8988T (cell line): ENCODE results near the gene HCFC1.

ENCODE experiments used
- DNase-seq: peaks from one replicate; pipeline ENCODE4 v3.0.0; 2011

The HCFC1 gene

DNA sequence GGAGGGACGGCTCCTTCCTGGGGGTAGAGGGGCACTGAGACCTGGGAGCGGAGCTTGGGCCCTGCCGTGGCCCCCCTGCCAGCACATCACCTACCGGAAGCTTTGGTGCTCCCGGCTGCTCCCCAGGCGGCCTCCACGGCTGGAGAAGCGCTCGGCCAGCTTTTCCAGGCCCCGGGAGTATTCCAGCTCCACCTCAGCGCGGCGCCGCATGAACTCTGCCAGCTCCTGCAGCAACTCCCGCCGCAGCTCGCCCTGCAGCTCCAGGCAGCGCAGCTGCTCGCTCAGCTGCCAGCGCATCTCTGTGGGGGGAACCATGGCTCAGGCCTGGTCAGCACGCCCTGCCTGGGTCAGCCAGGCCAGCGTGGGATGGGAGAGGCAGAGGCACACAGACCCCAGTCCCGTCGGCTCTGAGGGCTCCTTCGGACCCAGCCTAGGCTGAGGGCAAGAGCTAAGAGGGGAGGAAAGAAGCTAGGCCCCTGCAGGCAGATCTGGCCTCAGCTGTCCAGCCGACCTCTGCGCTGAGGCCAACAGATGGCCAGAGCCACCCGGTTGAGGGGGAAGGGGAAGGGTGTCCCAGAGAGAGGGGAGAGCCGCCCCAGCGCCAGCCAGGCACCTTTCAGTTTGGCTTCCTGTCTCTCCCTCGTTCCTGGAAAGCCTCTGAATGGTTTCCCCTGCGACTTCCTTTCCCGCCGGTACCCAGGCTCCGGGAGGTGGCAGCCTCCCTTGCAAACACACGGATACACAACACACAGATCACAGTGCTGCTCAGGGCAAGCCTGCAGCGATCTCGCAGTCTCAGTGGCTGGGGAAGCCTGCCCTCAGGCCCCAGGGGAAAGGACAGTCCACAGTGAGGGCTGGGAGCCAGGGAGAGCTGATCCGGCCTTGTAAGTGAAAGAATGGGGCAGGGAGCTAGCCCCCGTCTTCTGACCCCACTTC is 49.8 kb downstream of the HCFC1 start:
- no peak for DNase-seq

DNA sequence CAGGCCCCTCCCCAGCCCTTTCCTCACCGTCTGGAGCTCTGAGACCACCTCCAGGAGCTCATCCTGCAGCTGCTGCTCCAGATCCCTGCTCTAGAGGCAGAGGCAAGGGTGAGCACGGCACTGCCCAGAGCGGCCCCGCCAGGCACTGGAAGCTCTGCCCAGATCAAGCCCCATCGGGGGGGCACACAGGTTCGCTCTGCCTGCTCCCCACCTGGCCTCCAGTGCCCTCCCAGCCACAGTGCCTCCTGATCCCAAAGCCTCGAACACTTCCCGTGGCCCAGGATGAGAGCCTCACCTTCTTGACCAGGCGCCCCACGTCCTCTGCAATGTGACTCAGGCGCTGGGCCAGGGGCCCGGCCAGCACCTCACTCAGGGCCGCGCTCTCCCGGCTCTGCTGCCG is 50.5 kb downstream of the HCFC1 start:
- no peak for DNase-seq

DNA sequence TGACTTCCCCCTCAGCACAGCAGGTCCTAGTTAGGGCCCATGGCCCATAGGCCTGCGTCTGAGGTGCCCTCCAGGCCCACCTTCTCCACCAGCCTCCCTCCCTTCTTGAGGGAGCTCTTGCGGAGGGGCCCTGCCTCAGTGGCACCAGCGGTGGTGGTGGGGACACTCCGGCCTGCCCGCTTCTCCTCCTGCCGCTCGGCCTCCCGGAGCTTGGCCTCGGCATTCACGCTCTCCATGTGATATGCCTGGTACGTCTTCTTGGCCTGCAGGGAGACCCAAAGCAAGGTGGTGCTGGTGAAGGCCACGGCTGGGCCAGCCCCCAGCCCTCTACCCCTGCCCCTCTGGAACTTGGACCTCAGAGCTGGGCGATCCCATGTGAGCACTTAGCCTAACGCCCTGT is 51.1 kb downstream of the HCFC1 start:
- DNase-seq, result no peak

DNA sequence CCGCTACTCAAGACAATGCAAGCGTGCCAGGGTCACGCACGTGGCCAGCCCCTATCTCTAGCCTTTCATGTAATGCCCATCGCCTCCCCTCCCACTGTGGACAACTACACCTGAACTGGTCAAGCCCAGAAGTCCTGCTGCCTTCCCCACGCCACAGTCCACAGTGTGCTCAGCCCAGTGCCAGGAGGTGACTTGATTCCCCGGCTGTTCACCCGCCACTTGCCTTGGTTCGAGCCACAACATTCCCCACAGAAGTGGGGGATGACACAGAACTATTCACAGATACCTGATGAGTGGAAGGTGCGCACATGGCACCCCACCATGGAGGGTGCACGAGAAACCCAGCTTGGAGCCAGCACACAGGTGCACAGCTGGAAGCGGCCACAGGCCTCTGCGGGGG is 52.3 kb downstream of the HCFC1 start:
- no peak for DNase-seq

DNA sequence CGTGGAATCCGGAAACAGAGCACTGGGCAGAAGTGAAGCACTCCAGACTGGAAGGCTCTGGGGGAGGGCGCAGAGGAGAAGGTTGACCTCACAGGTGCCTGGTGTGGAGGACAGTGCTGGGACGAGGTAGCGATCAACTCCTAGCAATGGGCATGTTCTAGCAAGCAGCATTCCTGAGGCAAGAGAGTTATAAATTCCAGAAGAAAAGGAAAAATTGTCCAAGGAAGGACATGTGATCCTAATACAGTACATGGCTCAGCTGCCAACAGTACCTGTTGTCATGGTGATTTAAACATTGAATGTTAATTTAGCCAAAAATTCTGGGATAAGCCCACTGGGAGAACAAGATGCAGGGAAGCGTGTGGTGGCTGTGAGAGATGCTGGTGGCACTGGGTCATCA is 53.7 kb downstream of the HCFC1 start:
- no peak for DNase-seq

DNA sequence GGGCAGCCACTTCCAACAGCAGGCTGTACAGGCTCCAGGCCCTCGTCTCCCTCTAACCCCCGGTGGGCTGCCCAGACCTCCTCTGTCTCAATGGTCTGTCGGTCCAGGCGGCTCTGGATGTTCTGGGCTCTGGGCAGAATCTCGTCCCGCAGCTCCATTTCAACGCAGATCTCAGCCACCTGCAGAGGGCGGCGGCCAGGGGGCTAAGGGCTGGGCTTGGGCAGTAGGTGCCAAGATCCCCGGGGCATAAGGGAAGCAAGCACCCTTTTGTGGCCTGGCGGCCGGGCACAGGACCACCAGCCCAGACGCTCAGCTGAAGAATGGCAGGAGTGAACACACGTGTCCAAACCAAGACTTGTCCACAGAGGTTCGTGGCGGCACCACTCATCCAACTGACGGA is 57.9 kb downstream of the HCFC1 start:
- no peak for DNase-seq

DNA sequence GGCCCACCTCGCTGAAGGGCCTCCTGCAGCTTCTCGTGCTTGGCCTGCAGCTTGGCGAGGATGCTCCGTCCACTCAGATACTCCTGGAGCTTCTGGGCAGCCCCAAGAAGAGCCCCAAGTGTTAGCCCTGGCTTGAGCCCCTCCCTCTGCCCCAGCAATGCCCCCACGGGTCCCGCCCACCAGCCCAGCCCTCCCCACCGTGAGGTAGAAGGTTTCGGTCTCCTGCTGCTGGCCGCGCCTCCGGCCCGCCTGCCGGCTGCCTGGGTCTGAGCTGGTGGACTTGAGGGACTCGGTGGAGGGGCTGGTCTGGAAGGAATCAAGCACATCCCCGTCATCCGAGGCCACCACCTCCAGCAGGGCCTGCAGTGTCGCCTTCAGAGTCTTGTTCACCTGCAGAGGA is 58.4 kb downstream of the HCFC1 start:
- DNase-seq, result no peak

DNA sequence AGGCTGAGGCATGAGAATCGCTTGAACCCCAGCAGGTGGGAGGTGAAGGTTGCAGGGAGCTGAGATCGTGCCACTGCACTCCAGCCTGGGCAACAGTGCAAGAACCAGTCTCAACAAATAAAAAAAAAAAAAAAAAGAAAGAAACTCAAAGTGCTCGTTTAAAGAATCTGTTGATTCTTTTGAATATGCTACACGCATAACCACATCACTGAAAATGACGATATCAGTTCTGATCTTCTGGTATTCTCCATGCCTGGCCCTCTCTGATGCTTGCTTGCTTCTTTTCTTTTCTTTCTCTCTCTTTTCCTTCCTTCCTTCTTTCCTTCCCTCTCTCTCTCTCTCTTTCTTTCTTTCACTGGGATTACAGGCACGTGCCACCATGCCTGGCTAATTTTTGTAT is 59.8 kb downstream of the HCFC1 start:
- no peak for DNase-seq

DNA sequence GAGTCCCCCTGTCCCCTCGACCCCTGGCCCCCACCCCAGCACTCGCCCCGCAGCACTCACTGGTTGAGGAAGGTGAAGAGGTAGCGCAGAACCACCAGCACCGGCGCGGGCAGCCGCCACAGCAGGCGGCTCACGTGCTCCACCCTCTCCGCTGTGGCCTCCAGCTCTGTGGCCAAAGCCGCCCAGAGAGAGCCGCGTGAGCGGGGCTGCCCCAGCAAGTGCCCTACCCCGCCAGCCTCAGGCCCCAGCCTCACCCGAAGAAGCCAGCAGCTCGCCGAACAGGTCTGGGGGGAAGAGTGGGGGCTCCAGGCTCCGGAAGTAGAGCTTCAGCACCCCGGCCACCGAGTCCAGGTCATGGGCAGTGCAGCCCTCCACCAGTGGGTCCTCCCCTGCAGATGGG is 61.2 kb downstream of the HCFC1 start:
- DNase-seq, result no peak

DNA sequence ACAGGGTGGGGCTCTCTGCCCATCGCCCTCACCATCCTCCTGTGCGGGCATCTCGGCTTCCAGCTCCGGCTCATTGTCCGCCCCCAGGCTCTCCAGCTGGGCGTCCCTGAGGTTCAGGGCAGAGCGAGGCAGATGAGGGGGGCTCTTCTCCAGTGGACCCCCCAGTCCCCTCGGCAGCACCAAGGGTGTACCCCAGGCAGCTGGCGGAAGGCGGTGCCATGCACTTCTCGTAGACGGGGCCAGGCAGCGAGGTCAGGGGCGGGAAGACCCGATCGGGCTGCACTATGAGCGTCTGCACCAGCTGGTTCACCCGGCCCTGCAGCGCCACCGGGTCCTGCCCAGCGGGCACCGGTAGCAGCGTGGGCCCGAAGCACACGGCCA is 61.6 kb downstream of the HCFC1 start:
- no peak for DNase-seq

DNA sequence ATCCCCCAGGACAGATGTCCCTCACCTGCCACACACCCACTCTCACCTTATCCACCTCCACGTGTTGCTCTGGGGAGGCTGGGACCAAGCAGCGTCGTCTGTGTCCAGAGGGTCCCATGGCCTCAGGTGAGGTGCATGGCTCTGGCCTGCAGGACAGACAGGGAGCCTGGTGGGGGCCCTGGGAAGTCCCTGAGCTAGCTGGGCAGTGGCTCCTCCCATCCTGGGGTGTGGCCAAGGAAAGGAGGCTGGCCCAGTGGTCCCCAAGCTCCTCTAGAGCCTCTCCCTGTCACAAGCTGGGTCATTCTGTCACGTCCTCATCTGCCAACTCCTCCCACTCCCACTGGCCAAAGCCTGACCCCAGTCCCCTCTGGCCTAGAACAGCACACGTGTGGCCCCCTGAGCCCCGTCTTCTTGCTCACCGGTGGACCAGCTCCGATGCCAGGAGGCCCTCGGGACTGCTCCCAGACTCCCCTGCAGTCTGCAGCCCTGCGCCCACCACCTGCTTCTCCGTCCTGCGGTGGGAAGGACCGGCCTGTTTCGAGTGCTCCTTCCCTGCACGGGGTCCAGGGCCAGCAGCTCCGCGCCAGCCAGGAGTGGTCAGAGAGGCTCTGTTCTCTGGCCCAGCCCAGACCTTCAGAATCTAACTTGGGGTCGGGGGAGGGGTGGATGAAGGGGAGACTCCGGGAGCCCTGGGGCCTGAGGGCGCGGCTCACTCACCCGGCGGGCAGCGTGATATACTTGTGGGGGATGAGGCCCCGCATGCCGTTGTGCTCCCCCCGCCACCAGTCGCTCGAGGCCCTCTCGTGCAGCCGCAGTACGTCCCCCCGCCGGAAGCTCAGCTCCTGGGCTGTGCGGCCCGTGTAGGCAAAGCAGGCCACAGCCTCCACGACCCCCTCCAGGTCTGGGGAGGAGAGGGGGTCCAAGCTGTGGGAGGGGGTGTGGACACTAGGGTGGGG is 62.3 kb downstream of the HCFC1 start:
- no peak for DNase-seq

DNA sequence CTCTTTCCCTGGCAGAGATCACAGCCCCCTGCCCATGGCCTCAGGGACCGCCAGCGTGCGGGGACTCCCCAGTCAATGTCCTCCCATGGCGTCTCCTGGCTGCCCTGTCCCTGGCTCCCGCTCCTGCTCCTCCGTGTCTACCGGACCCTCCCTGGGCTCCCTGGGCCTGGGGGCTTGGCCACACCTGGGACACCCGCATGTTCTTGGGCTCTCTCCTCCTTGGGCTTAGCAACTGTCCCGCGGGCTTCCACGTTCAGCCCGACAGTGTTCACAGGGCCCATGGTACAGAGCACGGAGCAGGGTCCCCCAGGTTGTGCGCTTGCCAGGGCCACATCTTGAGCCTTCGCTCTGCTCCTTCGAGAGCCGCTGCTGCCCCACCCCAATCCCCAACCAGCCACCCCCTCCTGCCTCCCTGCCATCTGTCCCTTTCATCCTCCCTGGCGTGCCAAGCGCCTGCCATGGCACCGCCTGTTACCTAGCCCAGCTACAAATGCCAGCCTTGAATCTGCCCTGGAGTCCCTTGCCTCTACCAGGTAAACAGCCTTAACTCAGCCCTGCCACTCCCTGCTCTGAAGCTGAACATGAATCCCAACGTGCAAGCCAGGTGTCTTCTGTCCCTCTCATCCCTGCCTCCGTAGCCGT is 63.3 kb downstream of the HCFC1 start:
- DNase-seq, result no peak

DNA sequence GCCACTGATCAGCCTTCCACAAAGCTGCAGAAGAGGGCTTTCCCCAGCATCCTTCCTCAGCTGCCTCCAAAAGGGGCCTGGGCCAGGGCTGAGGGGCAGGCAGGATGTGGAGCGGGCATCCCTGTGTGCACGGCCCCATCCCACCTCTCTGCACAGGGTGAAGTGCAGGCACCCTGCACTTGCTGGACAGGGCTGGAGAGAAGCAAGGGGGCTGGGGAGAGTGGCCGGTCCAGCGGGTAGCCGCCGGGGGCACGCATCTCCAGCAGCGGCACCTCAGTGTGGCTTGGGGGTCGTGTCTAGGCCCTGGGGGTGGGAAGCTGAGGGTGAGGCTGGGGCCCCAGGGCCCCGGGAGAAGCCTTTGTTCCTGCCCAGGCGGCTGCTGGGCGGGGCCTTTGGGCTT is 64.2 kb downstream of the HCFC1 start:
- no peak for DNase-seq

DNA sequence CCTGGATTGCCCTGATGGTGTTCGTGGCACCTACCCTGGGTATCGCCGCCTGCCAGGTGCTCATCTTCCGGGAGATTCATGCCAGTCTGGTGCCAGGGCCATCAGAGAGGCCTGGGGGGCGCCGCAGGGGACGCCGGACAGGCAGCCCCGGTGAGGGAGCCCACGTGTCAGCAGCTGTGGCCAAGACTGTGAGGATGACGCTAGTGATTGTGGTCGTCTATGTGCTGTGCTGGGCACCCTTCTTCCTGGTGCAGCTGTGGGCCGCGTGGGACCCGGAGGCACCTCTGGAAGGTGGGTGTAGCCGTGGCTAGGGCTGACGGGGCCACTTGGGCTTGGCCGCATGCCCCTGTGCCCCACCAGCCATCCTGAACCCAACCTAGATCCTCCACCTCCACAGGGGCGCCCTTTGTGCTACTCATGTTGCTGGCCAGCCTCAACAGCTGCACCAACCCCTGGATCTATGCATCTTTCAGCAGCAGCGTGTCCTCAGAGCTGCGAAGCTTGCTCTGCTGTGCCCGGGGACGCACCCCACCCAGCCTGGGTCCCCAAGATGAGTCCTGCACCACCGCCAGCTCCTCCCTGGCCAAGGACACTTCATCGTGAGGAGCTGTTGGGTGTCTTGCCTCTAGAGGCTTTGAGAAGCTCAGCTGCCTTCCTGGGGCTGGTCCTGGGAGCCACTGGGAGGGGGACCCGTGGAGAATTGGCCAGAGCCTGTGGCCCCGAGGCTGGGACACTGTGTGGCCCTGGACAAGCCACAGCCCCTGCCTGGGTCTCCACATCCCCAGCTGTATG is 65.3 kb downstream of the HCFC1 start:
- DNase-seq, result no peak

DNA sequence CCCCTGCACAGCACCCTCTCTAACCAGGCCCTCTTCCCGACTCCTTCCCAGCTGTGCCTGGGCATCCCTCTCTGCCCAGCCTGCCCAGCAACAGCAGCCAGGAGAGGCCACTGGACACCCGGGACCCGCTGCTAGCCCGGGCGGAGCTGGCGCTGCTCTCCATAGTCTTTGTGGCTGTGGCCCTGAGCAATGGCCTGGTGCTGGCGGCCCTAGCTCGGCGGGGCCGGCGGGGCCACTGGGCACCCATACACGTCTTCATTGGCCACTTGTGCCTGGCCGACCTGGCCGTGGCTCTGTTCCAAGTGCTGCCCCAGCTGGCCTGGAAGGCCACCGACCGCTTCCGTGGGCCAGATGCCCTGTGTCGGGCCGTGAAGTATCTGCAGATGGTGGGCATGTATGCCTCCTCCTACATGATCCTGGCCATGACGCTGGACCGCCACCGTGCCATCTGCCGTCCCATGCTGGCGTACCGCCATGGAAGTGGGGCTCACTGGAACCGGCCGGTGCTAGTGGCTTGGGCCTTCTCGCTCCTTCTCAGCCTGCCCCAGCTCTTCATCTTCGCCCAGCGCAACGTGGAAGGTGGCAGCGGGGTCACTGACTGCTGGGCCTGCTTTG is 66.0 kb downstream of the HCFC1 start:
- DNase-seq, result no peak

DNA sequence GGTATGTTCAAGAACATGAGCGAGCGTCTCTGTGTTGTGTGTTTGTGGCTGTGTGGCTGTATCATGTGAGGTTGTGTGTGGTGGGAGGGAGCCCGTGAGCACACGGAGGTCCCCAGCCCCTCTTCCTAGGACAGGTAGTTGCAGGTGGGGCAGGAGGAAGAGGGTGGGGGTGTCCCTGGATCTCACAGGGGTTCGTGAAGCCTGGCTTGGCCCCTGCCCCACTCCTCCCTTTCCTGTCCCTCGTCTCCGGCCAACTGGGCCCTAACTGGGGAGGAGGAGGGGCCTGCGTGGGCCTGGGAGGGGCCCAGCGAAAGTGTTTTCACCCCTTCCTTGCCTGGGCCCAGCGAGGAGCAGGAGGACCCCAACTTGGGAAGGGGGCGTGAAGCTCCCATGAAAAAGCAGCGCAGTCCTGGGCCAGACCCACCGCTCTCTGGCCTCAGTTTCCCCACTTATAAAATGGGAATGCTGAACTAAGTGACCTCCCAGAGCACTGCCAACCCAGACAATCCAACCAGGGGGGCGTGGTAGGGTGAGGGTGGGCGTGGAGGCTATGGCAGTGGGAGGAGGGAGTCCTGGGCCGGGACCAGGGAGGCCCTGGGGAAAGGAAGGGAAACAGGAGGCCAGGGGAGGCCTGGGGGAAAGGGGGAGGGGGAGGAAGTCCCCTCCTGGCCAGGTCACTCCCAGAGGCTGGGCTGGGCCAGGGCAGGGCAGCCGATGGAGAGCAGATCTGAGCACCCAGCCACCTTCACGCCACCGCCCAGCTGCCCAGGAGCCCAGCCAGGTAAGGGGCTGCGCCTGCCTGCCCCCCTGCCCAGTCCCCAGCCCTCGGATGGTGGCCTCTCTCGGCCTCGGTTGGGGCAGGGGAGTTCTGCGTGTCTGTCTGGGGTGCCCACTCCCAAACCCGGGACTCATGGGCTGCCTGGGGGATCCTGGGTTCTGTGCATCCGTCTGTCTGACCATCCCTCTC is 67.3 kb downstream of the HCFC1 start, which contains the start of gene AVPR2:
TSS of gene AVPR2 (plus strand) at position 683 of the 967 bp plus-strand sequence. CDS start 473 bp downstream, outside the sequence.
- no peak for DNase-seq

DNA sequence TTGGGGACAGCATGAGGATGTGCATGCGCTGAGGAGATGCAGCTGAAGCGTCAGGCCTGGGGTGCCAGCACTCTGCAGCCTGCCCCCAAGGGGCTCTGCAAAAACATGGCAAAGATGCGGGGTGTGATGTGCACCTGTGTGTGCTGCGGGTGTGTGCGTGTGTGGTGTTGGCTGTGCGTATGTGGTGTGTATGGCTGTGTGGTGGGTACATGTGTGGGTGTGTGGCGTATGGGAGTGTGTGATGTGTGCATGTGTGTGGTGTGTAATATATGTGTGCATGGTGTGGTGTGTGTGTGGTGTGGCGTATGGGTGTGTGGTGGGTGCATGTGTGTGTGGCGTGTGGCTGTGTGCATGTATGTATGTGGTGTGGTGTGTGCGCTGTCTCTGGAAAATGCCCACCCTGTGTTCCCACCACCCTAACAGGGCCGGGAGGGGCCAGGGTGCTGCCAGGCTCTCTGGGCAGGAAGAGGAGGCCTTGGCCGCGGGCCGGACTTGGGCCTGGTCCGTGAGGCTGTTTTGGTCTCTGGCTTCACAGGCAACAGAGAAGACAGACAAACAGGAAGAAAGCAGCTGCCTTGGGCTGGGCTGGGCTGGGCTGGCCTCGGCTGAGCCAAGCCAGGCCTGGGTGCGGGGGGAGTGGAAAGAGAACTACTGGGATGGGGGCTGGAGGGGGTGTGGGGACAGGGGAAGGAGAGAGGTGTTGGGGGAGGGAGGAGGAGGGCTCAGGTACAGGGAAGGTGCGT is 68.2 kb downstream of the HCFC1 start:
- no peak for DNase-seq

DNA sequence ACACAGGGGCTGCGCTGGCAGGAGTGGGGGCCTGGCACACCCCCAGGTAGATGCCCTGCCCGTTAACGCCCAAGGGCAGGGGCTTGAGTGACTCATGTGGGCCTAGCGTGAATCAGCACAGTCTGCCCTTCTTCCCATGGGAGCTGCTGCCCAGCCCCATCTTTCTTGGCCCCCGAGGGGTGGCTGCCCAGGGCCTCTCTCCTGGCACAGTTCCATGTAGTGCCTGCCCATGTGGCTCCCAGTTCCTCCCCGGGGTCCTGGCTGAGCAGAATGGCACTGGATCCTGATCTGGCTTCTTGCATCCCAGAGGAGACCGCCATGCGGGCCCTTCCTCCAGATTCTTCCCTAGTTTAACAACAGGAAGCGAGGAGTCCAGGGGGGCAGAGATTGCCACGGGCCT is 69.2 kb downstream of the HCFC1 start:
- DNase-seq, result no peak

DNA sequence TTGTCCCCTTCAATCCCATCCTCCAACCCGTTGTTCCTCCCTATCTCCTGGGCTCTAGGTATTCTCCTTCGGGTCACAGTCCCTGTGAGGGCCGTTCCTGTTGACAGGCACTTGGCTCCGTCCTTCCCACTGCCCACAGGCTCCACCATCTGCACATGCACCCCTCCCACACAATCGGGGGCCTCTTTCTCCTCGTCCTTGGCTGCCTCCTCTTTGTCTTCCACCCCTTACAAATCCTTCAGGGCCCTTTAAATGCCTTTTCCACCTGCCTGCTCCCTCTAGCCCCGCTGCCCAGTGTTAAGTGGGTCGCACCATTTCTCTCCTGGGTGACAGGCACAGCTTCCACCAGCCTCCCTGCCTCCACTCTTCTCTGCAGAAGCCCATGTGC is 69.9 kb downstream of the HCFC1 start:
- DNase-seq, result no peak
